Measurements from ENCODE around the gene MAP1S. TPM values are rescaled to one million over a fixed set of nuclear protein-coding genes. Genes with fewer than 3 reads are reported as not detected.

Gene MAP1S
- total and polyA plus RNA-seq, 2 of the 13 experiments (the other 11 are each of a cell fraction or from before 2014, with no cell fraction given), result 3.8 to 7.3 TPM

GRCh38 chr19:17687857-17688784 lies 31.2 kb upstream of the MAP1S start, which contains the start of gene UNC13A (continued):
- TF ChIP-seq PRDM10 (CRISPR knock-in tag; IDR thresholded peaks at IDR 0.05; ENCODE audit: low read depth), result no peak
- TF ChIP-seq ZFYVE20 (CRISPR knock-in tag; IDR thresholded peaks at IDR 0.05; ENCODE audit: borderline replicate concordance, low read depth), result no peak
- TF ChIP-seq FOSL1 (CRISPR knock-in tag; IDR thresholded peaks at IDR 0.05; ENCODE audit: borderline replicate concordance), result no peak
- TF ChIP-seq SALL1 (CRISPR knock-in tag; IDR thresholded peaks at IDR 0.05), result peak; percentile 61; the same call in 1 of the 2 replicates
- no peak for TF ChIP-seq NCOA5 (CRISPR knock-in tag; IDR thresholded peaks at IDR 0.05)
- TF ChIP-seq ZNF12 (CRISPR knock-in tag; IDR thresholded peaks at IDR 0.05), result 0 out of 2 replicates have a peak, but pooled peaks have one; percentile 44
- TF ChIP-seq, protein P1, sequence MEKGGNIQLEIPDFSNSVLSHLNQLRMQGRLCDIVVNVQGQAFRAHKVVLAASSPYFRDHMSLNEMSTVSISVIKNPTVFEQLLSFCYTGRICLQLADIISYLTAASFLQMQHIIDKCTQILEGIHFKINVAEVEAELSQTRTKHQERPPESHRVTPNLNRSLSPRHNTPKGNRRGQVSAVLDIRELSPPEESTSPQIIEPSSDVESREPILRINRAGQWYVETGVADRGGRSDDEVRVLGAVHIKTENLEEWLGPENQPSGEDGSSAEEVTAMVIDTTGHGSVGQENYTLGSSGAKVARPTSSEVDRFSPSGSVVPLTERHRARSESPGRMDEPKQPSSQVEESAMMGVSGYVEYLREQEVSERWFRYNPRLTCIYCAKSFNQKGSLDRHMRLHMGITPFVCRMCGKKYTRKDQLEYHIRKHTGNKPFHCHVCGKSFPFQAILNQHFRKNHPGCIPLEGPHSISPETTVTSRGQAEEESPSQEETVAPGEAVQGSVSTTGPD (CRISPR knock-in tag; IDR thresholded peaks at IDR 0.05), result no peak
- peak; percentile 63; the same call in 1 of the 2 replicates for TF ChIP-seq IKZF5 (CRISPR knock-in tag; IDR thresholded peaks at IDR 0.05)
- no peak for TF ChIP-seq MBD4 (IDR thresholded peaks at IDR 0.05; ENCODE audit: borderline replicate concordance, low read length)
- TF ChIP-seq FOXK2 (IDR thresholded peaks at IDR 0.05), result no peak
- TF ChIP-seq ZNF558 (CRISPR knock-in tag; IDR thresholded peaks at IDR 0.05; ENCODE audit: borderline replicate concordance), result peak; percentile 28; the same call in 1 of the 2 replicates
- no peak for TF ChIP-seq ZNF256 (CRISPR knock-in tag; conservative IDR thresholded peaks at IDR 0.05)
- no peak for TF ChIP-seq LCORL (IDR thresholded peaks at IDR 0.05)
- no peak for TF ChIP-seq LCORL (CRISPR knock-in tag; IDR thresholded peaks at IDR 0.05)
- no peak for TF ChIP-seq POLR2AphosphoS5 (IDR thresholded peaks at IDR 0.05; ENCODE audit: low read depth, low read length)
- TF ChIP-seq ZNF605 (CRISPR knock-in tag; IDR thresholded peaks at IDR 0.05), result no peak
- TF ChIP-seq, protein P2, sequence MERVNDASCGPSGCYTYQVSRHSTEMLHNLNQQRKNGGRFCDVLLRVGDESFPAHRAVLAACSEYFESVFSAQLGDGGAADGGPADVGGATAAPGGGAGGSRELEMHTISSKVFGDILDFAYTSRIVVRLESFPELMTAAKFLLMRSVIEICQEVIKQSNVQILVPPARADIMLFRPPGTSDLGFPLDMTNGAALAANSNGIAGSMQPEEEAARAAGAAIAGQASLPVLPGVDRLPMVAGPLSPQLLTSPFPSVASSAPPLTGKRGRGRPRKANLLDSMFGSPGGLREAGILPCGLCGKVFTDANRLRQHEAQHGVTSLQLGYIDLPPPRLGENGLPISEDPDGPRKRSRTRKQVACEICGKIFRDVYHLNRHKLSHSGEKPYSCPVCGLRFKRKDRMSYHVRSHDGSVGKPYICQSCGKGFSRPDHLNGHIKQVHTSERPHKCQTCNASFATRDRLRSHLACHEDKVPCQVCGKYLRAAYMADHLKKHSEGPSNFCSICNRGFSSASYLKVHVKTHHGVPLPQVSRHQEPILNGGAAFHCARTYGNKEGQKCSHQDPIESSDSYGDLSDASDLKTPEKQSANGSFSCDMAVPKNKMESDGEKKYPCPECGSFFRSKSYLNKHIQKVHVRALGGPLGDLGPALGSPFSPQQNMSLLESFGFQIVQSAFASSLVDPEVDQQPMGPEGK (CRISPR knock-in tag; IDR thresholded peaks at IDR 0.05), result peak; percentile 81
- no peak for TF ChIP-seq MATR3 (CRISPR knock-in tag; IDR thresholded peaks at IDR 0.05)
- no peak for TF ChIP-seq ZSCAN20 (CRISPR knock-in tag; IDR thresholded peaks at IDR 0.05; ENCODE audit: borderline replicate concordance)
- no peak for TF ChIP-seq CBX1 (IDR thresholded peaks at IDR 0.05; ENCODE audit: low read depth)
- TF ChIP-seq ELF3 (CRISPR knock-in tag; IDR thresholded peaks at IDR 0.05), result no peak
- no peak for TF ChIP-seq ZNF329 (CRISPR knock-in tag; IDR thresholded peaks at IDR 0.05; ENCODE audit: low read depth)
